NCI-H1105 (cell line): Measurements from ENCODE around the gene THAP5.

Experiments
- DNase-seq: peaks from one replicate; lab custom pipeline; 2025; lab: John Stamatoyannopoulos, UW

The THAP5 gene

GRCh38 chr7:108533712-108534111 lies 35.8 kb downstream of the THAP5 start:
- no peak for DNase-seq

GRCh38 chr7:108529341-108529740 lies 40.2 kb downstream of the THAP5 start:
- no peak for DNase-seq

- DNase-seq = no peak
Measured at GRCh38 chr7:108528183-108528712, 41.3 kb downstream of the THAP5 start.

- DNase-seq = no peak
Measured at GRCh38 chr7:108526768-108527017, 42.8 kb downstream of the THAP5 start.

GRCh38 chr7:108525985-108526767 lies 43.3 kb downstream of the THAP5 start, which contains the start of gene PNPLA8:
TSS of gene PNPLA8 (minus strand) at chr7:108526135. CDS start at chr7:108515491, 10,644 bp downstream.
- DNase-seq = peak; percentile 99

- DNase-seq = peak; percentile 78
Measured at GRCh38 chr7:108525327-108525984, 44.0 kb downstream of the THAP5 start.

- DNase-seq = no peak
Measured at GRCh38 chr7:108522780-108523179, 46.7 kb downstream of the THAP5 start.

GRCh38 chr7:108517951-108518350 lies 51.6 kb downstream of the THAP5 start:
- DNase-seq = no peak

GRCh38 chr7:108515630-108516029 lies 53.9 kb downstream of the THAP5 start:
- no peak for DNase-seq

GRCh38 chr7:108515013-108515412 lies 54.5 kb downstream of the THAP5 start:
- no peak for DNase-seq
